Neural progenitor cell (in vitro differentiated cells): ENCODE data around the gene MID1. TPM values are rescaled to one million over a fixed set of nuclear protein-coding genes. Genes with fewer than 3 reads are reported as not detected.

Experiments
- DNase-seq: peaks from one replicate; pipeline ENCODE4 v3.0.0-alpha.2; 2016; ENCODE audit warnings: low spot score
- H2AFZ ChIP-seq: fragments of 200-600 bp; sonication (generic); replicated peaks from 2 replicates; pipeline ENCODE4 v1.6.1; 2016; ENCODE audit warnings: antibody characterized with exemption
- H3F3A ChIP-seq: fragments of 200-600 bp; sonication (generic); 2 replicates; pipeline ENCODE4 v1.6.1; 2016; ENCODE audit warnings: antibody characterized with exemption, low read depth
- H3K27ac ChIP-seq: fragments of 200-600 bp; sonication (generic); 2 replicates; pipeline ENCODE4 v1.5.1; 2016; ENCODE audit warnings: mild to moderate bottlenecking
- H3K27me3 ChIP-seq: fragments of 200-600 bp; sonication (generic); 2 replicates; pipeline ENCODE4 v1.6.1; 2016; ENCODE audit warnings: mild to moderate bottlenecking, moderate library complexity
- H3K36me3 ChIP-seq: fragments of 200-600 bp; sonication (generic); 2 replicates; pipeline ENCODE4 v1.5.1; 2016
- H3K4me1 ChIP-seq: fragments of 200-600 bp; sonication (generic); 2 replicates; pipeline ENCODE4 v1.6.1; 2016; ENCODE audit warnings: mixed run types
- H3K4me2 ChIP-seq: fragments of 200-600 bp; sonication (generic); 2 replicates; pipeline ENCODE4 v1.6.1; 2016
- H3K4me3 ChIP-seq: fragments of 200-600 bp; sonication (generic); 2 replicates; pipeline ENCODE4 v1.5.1; 2016
- H3K79me2 ChIP-seq: fragments of 200-600 bp; sonication (generic); 2 replicates; pipeline ENCODE4 v1.6.1; 2016; ENCODE audit warnings: low read depth
- H3K9ac ChIP-seq: fragments of 200-600 bp; sonication (generic); 2 replicates; pipeline ENCODE4 v1.6.1; 2016
- H3K9me3 ChIP-seq: fragments of 200-600 bp; sonication (generic); 2 replicates; pipeline ENCODE4 v1.5.1; 2016; ENCODE audit warnings: low read depth
- H4K20me1 ChIP-seq: fragments of 200-600 bp; sonication (generic); 2 replicates; pipeline ENCODE4 v1.6.1; 2016; ENCODE audit warnings: low read depth
- H3K27ac Mint-ChIP-seq: 3 replicates; pipeline ENCODE4 v1.8.0; 2021; ENCODE audit warnings: mixed read lengths
- H3K27me3 Mint-ChIP-seq: 2 replicates; pipeline ENCODE4 v1.8.0; 2022; ENCODE audit warnings: low read depth, mild to moderate bottlenecking, inconsistent platforms, moderate library complexity, mixed read lengths; ENCODE audit not compliant: insufficient read depth
- H3K36me3 Mint-ChIP-seq: 3 replicates; pipeline ENCODE4 v1.8.0; 2021; ENCODE audit warnings: mixed read lengths
- H3K4me1 Mint-ChIP-seq: 3 replicates; pipeline ENCODE4 v1.8.0; 2021; ENCODE audit warnings: mixed read lengths
- H3K4me3 Mint-ChIP-seq: 3 replicates; pipeline ENCODE4 v1.8.0; 2021; ENCODE audit warnings: mild to moderate bottlenecking, moderate library complexity, mixed read lengths
- H3K9me3 Mint-ChIP-seq: 3 replicates; pipeline ENCODE4 v1.8.0; 2020; ENCODE audit warnings: mixed read lengths
- EZH2 ChIP-seq: fragments of 200-600 bp; sonication (generic); IDR thresholded peaks from 2 replicates; pipeline ENCODE4 v1.6.1; 2017; ENCODE audit warnings: antibody characterized with exemption, mild to moderate bottlenecking, moderate library complexity
- EZH2phosphoT487 ChIP-seq: fragments of 200-600 bp; sonication (generic); IDR thresholded peaks from 2 replicates; pipeline ENCODE4 v1.6.1; 2017; ENCODE audit warnings: antibody characterized with exemption
- total RNA-seq: library from RNA; depleted of rRNA; stranded (reverse); fragments of >200 nt; gene quantifications from 2 replicates; pipeline ENCODE4 v1.2.3, GENCODE V29; 2015; ENCODE audit warnings: low replicate concordance
- TF ChIP-seq, protein P1 (sequence below): fragments of 200-600 bp; sonication (generic); IDR thresholded peaks from 2 replicates; pipeline ENCODE4 v1.5.1; 2017; ENCODE audit warnings: antibody characterized with exemption, mild to moderate bottlenecking

Gene MID1
- total RNA-seq, 1 donor from 2014 or later = 29.5 TPM

DNA sequence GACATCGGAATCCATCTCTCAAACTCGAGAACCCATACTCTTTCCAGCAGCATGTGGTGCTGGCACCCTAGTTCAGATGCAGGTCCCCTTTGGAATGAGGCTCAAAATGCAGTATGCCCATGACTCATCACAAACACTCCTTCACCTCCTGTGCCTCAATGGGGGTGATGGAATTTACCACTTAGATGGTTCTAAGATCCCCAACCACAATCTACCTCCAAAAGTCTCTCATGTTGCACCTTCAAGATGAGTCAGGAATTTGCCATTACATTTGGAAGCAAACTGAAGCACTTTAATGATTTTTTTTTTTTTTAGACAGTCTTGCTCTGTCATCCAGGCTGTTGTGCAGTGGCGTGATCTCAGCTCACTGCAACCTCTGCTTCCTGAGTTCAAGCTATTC lies 8.5 kb upstream of the MID1 start:
- Histone ChIP-seq H3K27ac (no peak overlapping the region), H3K4me3 (no peak overlapping the region), H3K79me2 (no peaks in the 10 kb centered on the region), H3K4me2 (no peak overlapping the region), H4K20me1 (no peaks in the 10 kb centered on the region), H3F3A (no peaks in the 10 kb centered on the region), H3K9me3 (no peaks in the 10 kb centered on the region), H3K9ac (no peak overlapping the region), H3K27me3 (no peaks in the 10 kb centered on the region), H3K36me3 (no peaks in the 10 kb centered on the region), H3K4me1 (peaks cover under 1% of the 10 kb centered on the region), H2AFZ (no peak overlapping the region)
- Mint-ChIP-seq H3K27me3 (no peaks in the 10 kb centered on the region), H3K4me1 (peaks cover 12% of the 10 kb centered on the region), H3K9me3 (peaks cover 7% of the 10 kb centered on the region), H3K4me3 (no peak overlapping the region), H3K36me3 (peaks cover 8% of the 10 kb centered on the region), H3K27ac (peak overlapping the region; percentile 33)
- no peak for DNase-seq
- TF ChIP-seq EZH2phosphoT487 (no peak), EZH2 (no peak)
- TF ChIP-seq, protein P1, sequence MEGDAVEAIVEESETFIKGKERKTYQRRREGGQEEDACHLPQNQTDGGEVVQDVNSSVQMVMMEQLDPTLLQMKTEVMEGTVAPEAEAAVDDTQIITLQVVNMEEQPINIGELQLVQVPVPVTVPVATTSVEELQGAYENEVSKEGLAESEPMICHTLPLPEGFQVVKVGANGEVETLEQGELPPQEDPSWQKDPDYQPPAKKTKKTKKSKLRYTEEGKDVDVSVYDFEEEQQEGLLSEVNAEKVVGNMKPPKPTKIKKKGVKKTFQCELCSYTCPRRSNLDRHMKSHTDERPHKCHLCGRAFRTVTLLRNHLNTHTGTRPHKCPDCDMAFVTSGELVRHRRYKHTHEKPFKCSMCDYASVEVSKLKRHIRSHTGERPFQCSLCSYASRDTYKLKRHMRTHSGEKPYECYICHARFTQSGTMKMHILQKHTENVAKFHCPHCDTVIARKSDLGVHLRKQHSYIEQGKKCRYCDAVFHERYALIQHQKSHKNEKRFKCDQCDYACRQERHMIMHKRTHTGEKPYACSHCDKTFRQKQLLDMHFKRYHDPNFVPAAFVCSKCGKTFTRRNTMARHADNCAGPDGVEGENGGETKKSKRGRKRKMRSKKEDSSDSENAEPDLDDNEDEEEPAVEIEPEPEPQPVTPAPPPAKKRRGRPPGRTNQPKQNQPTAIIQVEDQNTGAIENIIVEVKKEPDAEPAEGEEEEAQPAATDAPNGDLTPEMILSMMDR = no peak

- no peak overlapping the region for H3K27ac Mint-ChIP-seq
Observed at GRCh38 chrX:10622197-10622596, 1.8 kb upstream of the MID1 start.

DNA sequence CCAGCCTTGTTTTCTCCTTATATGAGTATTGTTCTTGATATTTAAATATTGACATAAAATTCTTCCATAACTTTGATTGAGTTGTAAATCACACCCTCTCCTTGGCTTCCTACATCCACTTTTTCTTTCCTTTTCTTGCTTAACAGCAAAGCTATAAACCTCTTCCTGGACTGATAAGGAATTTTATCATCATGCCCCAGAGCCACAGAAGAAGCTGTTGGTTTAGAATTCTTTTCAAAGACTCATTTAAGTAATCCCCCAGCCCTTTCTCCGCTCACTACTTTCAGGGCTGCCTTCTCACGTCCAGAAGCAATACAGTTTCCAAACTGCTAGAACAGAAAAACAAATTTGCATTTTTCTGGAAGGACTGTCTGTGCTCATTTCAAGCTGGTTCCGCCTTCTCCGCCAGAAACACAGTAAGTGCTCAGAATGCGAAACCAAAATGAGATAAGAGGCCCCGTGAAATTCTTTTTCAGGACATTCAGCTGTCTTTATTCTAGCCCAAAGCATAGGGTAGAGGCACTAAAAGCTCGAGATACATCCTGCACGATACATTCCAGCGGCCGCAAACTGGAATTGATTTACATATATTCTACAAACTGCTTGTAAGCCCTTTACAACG lies 849 bp downstream of the MID1 start:
- peak; percentile 19 for DNase-seq
- peaks cover 2% of the 10 kb centered on the region for H3K27me3 Mint-ChIP-seq

More at GRCh38 chrX:10622197-10622596, 1.8 kb upstream of the MID1 start:
- H3K4me3 ChIP-seq = no peak overlapping the region
- Mint-ChIP-seq H3K36me3 (peaks cover 2% of the 10 kb centered on the region), H3K9me3 (peaks cover 2% of the 10 kb centered on the region), H3K27me3 (peaks cover 2% of the 10 kb centered on the region), H3K4me3 (no peak overlapping the region), H3K4me1 (peaks cover 34% of the 10 kb centered on the region)
- no peak overlapping the region for H2AFZ ChIP-seq
- H3K4me1 ChIP-seq = peaks cover 20% of the 10 kb centered on the region
- no peaks in the 10 kb centered on the region for H3K9me3 ChIP-seq
- H3F3A ChIP-seq = peaks cover 21% of the 10 kb centered on the region
- H3K36me3 ChIP-seq = no peaks in the 10 kb centered on the region
- H3K4me2 ChIP-seq = no peak overlapping the region
- TF ChIP-seq EZH2phosphoT487 (no peak), EZH2 (no peak)
- TF ChIP-seq, protein P1 = no peak
- H3K9ac ChIP-seq = no peak overlapping the region
- peaks cover 26% of the 10 kb centered on the region for H3K79me2 ChIP-seq
- no peaks in the 10 kb centered on the region for H4K20me1 ChIP-seq
- H3K27ac ChIP-seq = no peak overlapping the region
- no peak for DNase-seq
- H3K27me3 ChIP-seq = no peaks in the 10 kb centered on the region

More for the DNA sequence above, 849 bp downstream of the MID1 start:
- Histone ChIP-seq H3F3A (peaks cover 26% of the 10 kb centered on the region), H3K4me3 (peak overlapping the region; percentile 61), H4K20me1 (peaks cover 7% of the 10 kb centered on the region), H3K4me1 (peaks cover 30% of the 10 kb centered on the region), H3K79me2 (peaks cover 52% of the 10 kb centered on the region), H3K9me3 (no peaks in the 10 kb centered on the region), H3K9ac (no peak overlapping the region), H3K36me3 (no peaks in the 10 kb centered on the region), H3K27me3 (no peaks in the 10 kb centered on the region), H3K4me2 (peak overlapping the region; percentile 74), H2AFZ (no peak overlapping the region), H3K27ac (peak overlapping the region; percentile 42)
- peaks cover 4% of the 10 kb centered on the region for H3K36me3 Mint-ChIP-seq
- TF ChIP-seq EZH2 = no peak
- TF ChIP-seq EZH2phosphoT487 = no peak
- TF ChIP-seq, protein P1 = no peak
- peaks cover 2% of the 10 kb centered on the region for H3K9me3 Mint-ChIP-seq
- peak overlapping the region; percentile 98 for H3K27ac Mint-ChIP-seq
- peak overlapping the region; percentile 93 for H3K4me3 Mint-ChIP-seq
- peaks cover 56% of the 10 kb centered on the region for H3K4me1 Mint-ChIP-seq
